NCI-H2196 (cell line): ENCODE measurements around the gene ZNF775.
A peak's percentile ranks its signal among the peaks of the same experiment; 100 is the strongest.

Experiments used
- DNase-seq: peaks from one replicate; lab custom pipeline; 2025; ENCODE audit not compliant: unreplicated experiment; lab: John Stamatoyannopoulos, UW

ZNF775 gene

DNA sequence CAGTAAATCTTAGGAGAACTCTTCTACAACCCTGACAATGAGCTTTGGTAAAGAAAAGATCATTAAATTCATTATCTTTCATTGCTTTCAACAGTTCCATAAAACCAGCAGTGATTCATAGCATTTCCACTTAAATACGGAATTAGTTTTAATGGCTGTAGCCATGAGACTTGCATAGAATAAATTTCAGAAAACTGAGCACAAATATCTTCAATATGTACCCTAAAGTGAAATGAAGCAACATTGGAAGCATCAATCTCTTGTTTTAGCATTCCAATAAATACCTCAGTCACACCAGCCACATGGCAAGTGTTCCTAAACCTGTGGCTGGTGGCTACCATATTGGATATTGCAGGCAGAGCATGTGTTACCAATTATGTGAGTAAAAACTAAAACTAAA, 34.1 kb upstream of the ZNF775 start:
- DNase-seq, result no peak

DNA sequence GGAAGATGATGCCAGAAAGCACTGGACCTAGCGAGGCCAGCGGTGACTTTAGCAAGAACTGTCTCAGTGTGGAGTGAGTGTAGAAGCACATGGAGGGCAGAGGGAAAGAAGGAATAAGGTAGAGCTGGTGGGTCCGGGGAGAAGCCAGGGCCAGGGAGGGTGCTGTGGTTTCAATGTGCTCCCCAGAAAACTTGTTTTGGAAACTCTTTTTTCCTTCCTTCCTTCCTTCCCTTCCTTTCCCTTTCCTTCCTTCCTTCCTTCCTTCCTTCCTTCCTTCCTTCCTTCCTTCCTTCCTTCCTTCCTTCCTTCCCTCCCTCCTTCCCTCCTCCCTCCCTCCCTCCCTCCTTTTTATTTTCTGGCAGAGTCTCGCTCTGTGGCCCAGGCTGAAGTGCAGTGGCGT, 32.2 kb upstream of the ZNF775 start:
- DNase-seq, result no peak

DNA sequence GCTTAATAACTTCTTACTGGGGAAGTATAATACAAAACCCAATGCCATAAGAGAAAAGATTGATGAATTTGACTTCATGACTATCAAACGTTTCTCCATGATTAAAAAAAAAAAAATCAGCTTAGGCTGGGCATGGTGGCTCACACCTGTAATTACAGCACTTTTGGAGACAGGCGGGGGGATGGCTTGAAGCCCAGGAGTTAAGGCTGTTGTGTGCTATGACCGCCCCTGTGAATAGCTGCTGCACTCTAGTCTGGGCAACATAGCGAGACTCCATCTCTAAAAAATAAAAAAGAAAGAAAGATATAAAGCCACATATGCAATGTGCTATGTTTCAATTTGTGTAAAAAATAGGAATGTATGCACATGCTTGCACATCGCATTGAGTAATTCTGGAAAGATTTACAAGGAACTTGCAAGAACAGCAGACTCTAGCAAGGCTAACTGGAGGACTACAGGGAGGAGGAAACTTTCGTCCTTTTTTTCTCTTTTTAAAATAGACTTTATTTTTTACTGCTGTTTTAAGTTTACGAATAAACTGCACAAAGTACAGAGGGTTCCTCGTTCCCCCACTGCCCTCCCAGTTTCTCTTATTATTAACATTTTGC, 27.4 kb upstream of the ZNF775 start:
- no peak for DNase-seq

DNA sequence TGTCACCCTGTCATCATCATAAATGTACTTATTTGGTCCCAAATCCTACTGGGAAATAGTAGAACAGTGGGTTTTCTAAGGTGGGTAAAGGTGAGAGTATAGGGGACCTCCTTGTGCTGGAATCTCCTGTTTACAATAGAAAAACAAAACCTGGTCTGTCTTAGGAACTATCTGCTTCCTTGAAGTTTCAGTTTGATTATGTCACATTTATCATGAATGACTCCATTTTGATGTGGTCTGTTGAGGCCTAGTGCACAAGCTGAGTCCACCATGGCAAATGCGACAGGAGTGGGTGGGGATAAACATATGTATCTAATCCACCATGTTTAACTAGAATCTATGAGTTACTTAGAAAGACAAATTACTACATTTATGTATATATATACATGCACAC, 23.5 kb upstream of the ZNF775 start:
- DNase-seq, result no peak

DNA sequence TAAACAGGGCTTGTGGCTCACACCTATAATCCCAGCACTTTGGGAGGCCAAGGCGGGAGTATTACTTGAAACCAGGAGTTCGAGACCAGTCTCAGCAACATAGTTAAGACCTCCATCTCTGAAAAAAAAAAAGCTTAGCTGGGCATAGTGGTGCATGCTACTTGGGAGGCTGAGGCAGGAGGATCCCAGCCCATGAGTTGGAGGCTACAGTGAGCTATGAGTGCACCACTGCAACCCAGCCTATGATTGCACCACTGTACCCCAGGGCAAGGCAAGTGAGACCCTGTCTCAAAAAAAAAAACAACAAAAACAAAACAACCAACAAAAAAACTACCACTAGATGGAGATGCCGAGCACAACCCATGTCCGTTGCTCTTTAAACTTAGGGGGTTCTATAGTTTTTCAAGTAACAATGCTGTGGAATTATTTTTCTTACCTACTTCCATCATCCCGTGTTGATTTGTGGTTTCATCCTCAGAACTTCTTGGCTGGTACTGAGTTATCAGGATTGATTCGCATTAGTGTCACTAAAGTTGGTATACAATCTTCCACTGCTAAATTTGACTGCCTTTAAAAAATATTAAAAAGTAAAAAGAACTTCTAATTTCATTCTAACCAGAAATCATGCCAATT, 22.7 kb upstream of the ZNF775 start:
- DNase-seq, result peak; percentile 23

DNA sequence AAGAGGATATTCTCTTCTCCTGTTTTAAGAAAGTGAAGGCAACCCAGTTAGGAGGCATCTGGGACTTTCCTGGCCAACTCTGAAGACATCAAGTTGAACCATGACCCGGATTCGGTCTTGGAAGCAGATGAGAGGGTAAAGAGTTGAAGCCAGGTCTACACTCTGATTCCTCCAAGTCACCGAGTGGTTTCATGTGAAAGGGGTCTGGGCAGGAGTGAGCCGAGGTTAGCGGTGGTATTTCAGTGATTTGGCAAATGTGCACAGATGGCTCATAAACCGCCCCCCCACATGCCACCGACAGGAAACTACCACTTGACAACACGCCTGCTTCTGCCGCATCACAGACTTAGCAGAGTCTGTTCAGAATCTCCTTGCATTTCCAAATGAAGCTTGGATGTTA, 21.9 kb upstream of the ZNF775 start:
- peak; percentile 47 for DNase-seq

DNA sequence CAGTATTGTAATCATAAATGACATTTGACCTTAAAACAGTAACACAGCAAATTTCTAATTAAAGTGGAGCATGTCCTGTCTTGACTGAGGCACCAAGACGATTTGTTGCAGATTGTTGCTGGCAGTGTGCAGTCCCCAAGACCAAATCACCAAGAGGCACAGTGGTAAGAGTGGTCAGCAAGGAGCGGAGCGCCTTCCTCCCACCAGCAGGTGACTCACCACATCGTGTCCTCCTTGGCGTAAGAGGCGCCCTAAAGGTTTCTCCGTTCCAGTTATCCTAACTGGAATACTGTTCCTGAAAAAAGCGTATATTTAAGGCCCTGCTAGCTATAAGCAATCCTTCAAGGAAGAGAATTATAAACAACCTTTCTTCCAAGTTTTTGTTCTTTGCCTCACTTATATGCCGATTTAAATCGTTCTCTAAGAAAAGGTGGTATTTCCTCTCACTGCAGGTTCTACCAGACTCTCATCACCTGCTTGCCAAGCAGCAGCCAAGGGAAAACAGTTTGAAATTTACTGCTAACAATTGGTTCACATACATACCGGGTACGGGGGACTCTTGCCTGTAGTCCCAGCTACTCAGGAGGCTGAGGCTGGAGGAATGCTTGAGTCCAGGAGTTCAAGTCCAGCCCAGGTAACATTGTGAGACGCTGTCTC, 21.2 kb upstream of the ZNF775 start:
- no peak for DNase-seq

DNA sequence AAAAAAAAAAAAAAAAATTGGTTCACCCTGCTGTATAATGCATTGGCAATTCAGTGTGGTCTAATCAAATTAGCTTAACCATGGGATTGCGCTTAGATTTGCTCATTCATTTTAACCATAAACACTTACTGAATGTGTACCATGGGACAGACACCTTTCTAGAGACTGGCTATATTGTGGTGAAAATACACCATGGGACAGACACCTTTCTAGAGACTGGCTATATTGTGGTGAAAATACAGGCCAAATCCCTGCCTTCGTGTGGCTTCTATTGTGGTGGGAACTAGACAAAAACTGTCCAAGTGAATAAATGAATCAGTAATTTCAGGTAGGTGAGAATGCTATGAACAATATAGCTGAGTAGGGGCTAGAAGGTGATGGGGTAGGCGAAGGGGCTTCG, 20.7 kb upstream of the ZNF775 start:
- no peak for DNase-seq

DNA sequence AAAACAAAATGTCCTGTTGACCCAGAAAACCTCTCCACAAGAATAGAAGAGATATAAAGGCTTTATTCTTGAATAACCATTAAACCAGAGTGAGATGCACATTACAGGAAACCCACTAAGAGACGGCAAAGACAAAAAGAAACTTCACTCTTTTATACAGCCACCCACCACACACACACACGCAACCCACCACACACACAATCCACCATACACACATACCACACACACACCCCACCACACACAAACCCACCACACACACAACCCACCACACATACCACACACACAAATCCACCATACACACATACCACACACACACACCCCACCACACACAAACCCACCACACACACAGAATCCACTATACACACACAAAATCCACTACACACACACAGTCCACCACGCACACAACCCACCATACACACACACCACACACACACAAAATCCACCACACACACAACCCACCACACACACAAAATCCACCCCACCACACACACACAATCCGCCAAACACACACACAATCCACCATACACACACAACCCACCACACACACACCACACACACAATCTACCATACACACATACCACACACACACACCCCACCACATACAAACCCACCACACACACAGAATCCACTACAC, 20.0 kb upstream of the ZNF775 start:
- no peak for DNase-seq

DNA sequence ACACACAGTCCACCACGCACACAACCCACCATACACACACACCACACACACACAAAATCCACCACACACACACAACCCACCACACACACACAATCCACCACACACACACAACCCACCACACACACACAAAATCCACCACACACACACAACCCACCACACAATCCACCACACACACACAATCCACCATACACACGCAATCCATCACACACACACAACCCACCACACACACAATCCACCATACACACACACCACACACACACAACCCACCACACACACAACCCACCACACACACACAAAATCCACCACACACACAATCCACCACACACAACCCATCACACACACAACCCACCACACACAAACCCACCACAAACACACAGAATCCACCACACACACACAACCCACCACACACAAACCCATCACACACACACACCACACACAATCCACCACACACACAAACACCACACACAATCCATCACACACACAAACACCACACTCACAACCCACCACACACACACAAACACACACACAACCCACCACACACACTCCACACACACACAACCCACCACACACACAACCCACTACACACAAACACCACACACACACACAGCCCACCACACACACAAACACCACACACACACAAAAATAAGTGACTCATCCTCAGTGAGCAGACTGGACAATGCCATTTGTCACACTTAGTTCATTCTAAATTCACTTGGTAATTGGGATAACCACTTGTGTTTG, 19.3 kb upstream of the ZNF775 start:
- no peak for DNase-seq

DNA sequence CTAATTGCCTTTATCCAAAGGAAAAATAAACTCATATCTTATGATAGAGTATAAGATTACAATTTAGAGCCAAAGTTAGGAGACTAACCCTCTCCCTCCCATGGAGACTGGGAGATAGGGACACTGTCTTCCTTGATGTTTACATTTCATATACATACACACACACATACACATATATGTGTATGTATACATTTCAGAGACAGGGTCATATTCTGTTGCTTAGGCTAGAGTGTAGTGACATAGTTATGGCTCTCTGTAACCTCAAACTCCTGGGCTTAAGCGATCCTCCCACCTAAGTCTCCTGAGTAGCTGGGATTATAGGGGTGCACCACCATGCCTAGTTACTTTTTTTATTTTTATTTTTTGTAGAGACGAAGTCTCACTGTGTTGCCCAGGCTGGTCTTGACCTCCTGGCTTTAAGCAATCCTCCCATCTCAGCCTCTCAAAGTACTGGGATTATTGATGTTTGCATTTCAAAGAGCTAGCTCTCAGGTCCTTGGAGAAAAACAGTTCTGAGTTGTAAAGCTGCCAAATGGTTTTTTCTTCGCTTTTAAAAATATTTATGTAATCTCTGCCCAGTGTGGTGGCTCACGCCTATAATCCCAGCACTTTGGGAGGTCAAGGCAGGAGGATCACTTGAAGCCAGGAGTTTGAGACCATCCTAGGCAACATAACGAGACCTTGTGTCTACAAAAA, 18.6 kb upstream of the ZNF775 start:
- DNase-seq, result no peak

DNA sequence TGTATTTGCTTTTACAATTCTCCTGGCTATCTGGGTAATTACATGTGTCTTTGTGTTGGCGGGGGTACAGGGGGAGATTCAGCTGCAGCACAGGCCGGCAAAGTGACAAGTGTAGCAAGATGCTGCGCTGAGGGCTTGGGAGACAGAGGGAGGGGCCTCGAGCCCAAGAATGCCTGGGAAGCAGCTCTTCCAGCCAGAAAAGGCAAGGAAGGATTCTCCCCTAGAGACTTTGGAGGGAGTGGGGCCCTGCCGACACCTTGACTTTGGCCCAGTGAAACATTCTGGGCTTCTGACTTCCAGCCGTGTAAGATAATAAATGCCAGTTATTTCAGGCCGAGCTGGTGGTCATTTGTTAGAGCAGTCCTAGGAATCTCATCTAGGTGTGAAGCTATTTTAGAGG, 17.7 kb upstream of the ZNF775 start:
- DNase-seq, result no peak

DNA sequence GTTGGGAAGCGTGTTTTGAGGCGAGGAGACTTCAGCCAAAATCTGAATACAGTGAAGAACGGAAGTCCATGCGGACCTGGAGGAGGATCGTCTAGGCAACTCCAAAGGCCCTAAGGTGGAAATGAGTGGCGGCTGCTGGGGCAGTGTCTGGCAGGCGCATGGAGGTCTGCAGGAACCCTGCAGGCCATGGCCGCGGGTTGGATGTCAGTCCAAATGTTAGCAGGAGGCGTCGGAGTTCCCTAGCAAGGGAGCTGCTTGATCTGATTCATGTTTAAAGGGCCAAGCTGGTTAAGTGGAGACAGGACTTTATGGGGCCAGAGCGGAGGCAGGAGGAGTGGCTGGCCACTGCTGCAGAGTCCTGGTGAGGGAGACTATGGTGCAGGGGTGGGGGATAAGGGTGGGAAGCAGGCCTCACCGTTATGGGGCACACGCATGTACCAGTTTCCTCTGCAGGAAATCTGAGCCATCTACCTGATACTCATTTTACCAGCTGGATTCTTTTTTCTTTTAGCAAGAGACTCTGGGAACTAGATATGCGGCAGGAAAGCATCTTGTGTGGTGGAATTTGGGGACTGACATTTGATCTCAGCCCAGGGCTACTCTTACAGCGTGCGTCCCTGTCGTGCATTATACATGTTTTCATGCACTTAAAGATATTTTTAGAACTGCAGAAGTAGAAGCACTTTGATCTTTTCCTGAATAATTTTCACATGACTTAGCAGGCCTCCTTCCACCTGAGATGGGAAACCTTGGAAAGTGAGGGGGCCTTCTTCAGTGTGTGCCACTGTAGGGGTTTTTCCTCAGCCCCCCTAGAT, 17.1 kb upstream of the ZNF775 start:
- DNase-seq, result no peak

DNA sequence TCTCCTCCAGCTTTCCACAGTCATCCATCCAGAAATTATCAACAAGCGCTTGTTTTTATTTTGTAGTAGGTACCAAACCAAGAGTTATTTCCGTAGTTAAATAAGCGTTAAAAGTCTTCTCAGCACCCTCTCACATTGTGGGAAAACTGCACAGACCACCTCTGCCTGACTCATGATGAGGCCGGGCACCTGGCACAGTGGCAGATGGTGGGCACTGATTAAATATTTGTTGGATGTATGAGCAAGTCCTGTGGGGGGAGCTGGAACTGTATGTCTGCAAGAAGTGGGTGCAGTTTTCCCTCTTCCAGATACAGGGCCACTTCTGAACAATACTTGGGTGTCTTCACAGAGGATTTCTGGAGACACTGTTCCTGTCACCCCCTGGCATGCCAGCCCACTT, 15.8 kb upstream of the ZNF775 start:
- no peak for DNase-seq

DNA sequence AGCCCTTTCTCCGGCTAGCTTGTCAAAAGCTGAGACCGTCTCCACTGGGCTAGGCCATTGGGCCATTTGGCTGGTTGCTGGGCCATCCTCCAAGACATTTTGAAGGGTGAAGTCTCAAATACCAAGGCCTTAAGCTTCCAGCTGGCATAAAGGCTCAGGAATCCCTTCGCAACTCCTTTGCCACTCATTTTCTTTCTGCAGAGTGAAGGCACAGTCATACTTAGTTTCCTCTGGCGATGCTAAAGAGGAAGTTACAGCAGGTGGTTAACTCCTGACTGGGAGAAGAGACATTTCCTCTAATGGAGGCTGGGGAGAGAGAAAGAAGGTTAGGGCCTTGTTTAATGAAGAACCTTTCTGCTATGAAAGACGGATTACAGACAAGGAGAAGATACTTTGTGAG, 15.3 kb upstream of the ZNF775 start:
- DNase-seq, result no peak

DNA sequence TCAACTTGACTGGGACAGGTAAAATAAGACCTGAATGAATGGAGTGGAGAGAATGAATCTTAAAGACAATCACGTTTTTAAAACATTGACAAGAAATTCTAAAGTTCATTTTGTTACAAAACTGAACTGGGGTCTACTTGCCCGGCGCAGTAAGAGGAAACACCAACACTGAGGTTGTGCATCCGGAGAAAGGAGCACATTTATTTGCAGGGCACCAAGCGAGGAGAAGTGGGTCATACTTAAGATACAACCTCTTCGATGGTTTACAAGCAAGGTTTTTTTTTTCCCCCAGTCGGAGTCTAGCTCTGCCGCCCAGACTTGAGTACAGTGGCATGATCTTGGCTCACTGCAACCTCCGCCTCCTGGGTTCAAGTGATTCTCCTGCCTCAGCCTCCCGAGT, 13.9 kb upstream of the ZNF775 start:
- no peak for DNase-seq

DNA sequence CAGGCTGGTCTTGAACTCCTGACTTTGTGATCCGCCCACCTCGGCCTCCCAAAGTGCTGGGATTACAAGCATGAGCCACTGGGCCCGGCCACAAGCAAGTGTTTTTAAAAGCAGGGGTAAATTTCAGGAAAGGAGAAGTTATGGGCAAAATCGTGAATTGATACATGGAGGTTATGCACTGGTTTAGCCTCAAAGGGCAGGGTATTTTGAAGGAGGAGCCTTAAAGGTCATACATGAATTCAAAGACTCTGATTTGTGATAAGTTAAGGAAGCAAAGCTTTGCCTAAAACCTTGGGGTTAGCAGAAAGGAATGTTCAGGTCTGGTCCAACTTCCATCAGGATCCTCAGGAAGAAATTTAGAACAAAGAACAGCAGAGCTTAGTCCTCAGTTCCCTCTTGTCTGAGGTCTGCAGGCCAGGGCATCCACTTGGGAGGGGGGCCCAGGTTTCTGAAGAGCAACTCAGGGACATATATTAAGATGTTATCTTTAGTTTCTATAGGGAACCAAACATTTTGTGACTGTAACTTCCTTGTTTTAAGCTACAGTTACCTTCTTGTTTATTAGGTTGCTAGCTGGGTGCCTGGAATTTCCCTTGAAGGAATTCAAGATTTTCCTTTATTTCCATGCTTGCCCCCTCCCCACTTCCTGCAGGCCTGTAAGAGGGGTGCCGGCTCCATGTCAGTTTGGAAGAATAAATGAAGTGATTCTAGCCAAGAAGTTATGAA, 13.3 kb upstream of the ZNF775 start:
- DNase-seq, result no peak

DNA sequence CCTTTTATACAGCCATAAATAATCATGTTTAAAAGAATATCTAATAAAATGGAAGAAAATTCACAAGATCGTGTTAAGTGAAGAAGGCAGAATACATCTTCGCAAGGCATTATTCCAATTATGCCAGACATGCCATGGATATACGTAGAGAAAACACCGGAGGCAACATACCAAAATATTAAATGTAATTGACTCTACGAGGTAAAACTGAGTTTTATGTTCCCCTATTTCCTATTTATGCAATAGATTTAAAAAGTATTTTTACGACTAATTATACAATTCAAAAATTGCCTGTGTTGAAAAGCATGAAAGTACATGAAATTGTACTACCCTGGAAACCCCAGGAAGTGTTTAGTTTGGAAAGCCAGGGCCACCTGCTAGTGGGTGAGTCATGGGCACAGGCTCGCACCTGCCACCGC, 11.4 kb upstream of the ZNF775 start:
- DNase-seq, result no peak

DNA sequence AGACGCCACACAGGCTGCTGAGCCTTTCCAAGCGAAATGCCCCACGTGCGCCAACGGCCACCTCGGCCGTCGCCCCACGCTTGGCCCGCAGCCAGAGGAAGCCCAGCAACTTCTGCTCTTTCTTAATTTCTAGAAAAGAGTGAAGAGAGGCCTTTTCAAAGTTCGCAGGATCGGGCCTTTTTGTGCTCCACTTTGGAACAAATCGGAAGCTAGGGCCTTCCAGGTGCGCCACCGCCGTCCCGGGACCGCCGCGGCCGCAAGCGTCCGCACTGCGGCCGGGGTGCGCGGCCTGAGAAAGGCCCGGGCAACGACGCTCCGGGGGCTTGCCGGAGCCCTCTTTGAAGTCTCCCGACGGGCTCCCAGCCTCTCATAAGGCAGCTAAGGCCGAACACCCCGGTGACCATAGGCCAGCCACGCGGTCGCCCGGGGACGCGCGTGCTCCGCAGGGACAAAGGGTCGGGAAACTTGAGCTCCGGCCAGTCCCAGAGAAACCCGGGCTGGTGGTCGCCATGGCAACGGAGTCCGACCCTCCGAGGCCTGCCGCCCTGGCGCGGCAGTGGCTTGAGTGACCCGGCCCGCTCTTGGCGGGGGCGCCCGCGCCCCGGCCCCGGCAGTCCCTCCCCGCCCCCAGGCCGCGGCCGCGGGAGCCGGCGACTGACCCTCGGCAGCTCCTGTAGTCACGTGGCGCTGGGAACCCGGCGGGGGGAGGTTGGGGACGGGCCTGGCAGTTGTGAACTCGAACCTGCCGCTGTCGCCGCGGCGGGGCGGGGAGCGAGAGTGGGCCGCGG, 10.8 kb upstream of the ZNF775 start, which contains the start of gene REPIN1:
REPIN1 (plus strand) TSS at position 727 of the 788 bp plus-strand sequence. CDS start 890 bp downstream, outside the sequence.
- DNase-seq, result peak; percentile 94
